ENCODE data around the gene WWTR1.

Gene WWTR1

GRCh38 chr3:149593418-149594160 lies 64.2 kb downstream of the WWTR1 start:
- Histone ChIP-seq H3K27ac (no peak overlapping the region), H3K36me3 (replicated peaks) (no peaks in the 10 kb centered on the region), H3K27me3 (replicated peaks) (no peaks in the 10 kb centered on the region), H3K4me3 (ENCODE audit: low read depth, low read length) (no peak overlapping the region)
- in situ Hi-C loops (cut with HindIII; ENCODE audit: low pct_ligation_motif_present, low sequenced_read_pairs): no loop called here
- DNase-seq: no peak
- no peak for TF ChIP-seq CTCF (IDR thresholded peaks at IDR 0.05; ENCODE audit: low read depth, low read length, missing control alignments)

- no peak for DNase-seq
- no peak overlapping the region for H3K4me3 ChIP-seq (ENCODE audit: low read depth, low read length)
- TF ChIP-seq CTCF (IDR thresholded peaks at IDR 0.05; ENCODE audit: low read depth, low read length, missing control alignments): no peak
- no peaks in the 10 kb centered on the region for H3K27me3 ChIP-seq (replicated peaks)
- in situ Hi-C loops (cut with HindIII; ENCODE audit: low pct_ligation_motif_present, low sequenced_read_pairs): no loop called here
- H3K27ac ChIP-seq: no peak overlapping the region
- H3K36me3 ChIP-seq (replicated peaks): no peaks in the 10 kb centered on the region
Measured at GRCh38 chr3:149592758-149593240, 65.0 kb downstream of the WWTR1 start.

GRCh38 chr3:149590691-149591441 lies 67.0 kb downstream of the WWTR1 start:
- DNase-seq: no peak
- Histone ChIP-seq H3K36me3 (replicated peaks) (no peaks in the 10 kb centered on the region), H3K27ac (no peak overlapping the region), H3K27me3 (replicated peaks) (no peaks in the 10 kb centered on the region), H3K4me3 (ENCODE audit: low read depth, low read length) (no peak overlapping the region)
- no peak for TF ChIP-seq CTCF (IDR thresholded peaks at IDR 0.05; ENCODE audit: low read depth, low read length, missing control alignments)
- in situ Hi-C loops (cut with HindIII; ENCODE audit: low pct_ligation_motif_present, low sequenced_read_pairs): no loop called here

- H3K27ac ChIP-seq: peak overlapping the region; percentile 61
- H3K27me3 ChIP-seq (replicated peaks): no peaks in the 10 kb centered on the region
- peak; percentile 63 for DNase-seq
Measured at GRCh38 chr3:149589332-149589731, 68.5 kb downstream of the WWTR1 start.

GRCh38 chr3:149588909-149589308 lies 68.9 kb downstream of the WWTR1 start:
- no peaks in the 10 kb centered on the region for H3K36me3 ChIP-seq (replicated peaks)
- H3K27ac ChIP-seq: peak overlapping the region; percentile 61
- H3K4me3 ChIP-seq (ENCODE audit: low read depth, low read length): no peak overlapping the region
- TF ChIP-seq CTCF (IDR thresholded peaks at IDR 0.05; ENCODE audit: low read depth, low read length, missing control alignments): no peak
- DNase-seq: no peak
- in situ Hi-C loops (cut with HindIII; ENCODE audit: low pct_ligation_motif_present, low sequenced_read_pairs): no loop called here
- no peaks in the 10 kb centered on the region for H3K27me3 ChIP-seq (replicated peaks)

More at GRCh38 chr3:149589332-149589731, 68.5 kb downstream of the WWTR1 start:
- in situ Hi-C loops (cut with HindIII; ENCODE audit: low pct_ligation_motif_present, low sequenced_read_pairs): no loop called here
- Histone ChIP-seq H3K4me3 (ENCODE audit: low read depth, low read length) (no peak overlapping the region), H3K36me3 (replicated peaks) (no peaks in the 10 kb centered on the region)
- no peak for TF ChIP-seq CTCF (IDR thresholded peaks at IDR 0.05; ENCODE audit: low read depth, low read length, missing control alignments)

Data from brain microvascular endothelial cell (primary cell).